HEK293 (cell line): ENCODE results near the gene KPNA4.

ENCODE experiments used
- CTCF ChIA-PET: fragments of 350-600 bp; formaldehyde crosslinking; extraction: SDS; loops from one replicate; lab custom pipeline; 2021; ENCODE audit warnings: antibody characterized with exemption; lab: Yijun Ruan, JAX
- POLR2A ChIA-PET: fragments of 300-600 bp; formaldehyde crosslinking; extraction: SDS; loops from one replicate; lab custom pipeline; 2020; ENCODE audit warnings: antibody characterized with exemption, inconsistent platforms; lab: Yijun Ruan, JAX
- H3K27ac ChIP-seq: fragments of 200-500 bp; sonication (Bioruptor generic); 2 replicates; pipeline ENCODE4 v1.5.1; 2014; ENCODE audit warnings: low read depth, low read length, control low read depth, inconsistent platforms; ENCODE audit errors: extremely low read depth
- H3K36me3 ChIP-seq, 2 experiments: fragments of 200-500 bp in 1 of 2; sonication (Bioruptor generic) in 1 of 2; 1 replicate in 1 of 2; 2 replicates in 1 of 2; pipeline ENCODE4 v1.5.1; 2014 to 2017; ENCODE audit warnings: inconsistent platforms in 2 of 2, low read length in 2 of 2; ENCODE audit not compliant: control insufficient read depth in 2 of 2, insufficient read depth in 1 of 2
- H3K4me1 ChIP-seq: fragments of 200-500 bp; sonication (Bioruptor generic); 2 replicates; pipeline ENCODE4 v1.5.1; 2014; ENCODE audit warnings: mild to moderate bottlenecking, low read length, inconsistent platforms; ENCODE audit not compliant: control insufficient read depth, insufficient read depth
- H3K4me3 ChIP-seq: 2 replicates; pipeline ENCODE4 v1.5.1; 2011; ENCODE audit warnings: low read depth, mild to moderate bottlenecking, control low read depth, low read length, moderate library complexity
- H3K9me3 ChIP-seq: fragments of 200-500 bp; sonication (Bioruptor generic); 2 replicates; pipeline ENCODE4 v1.5.1; 2014; ENCODE audit warnings: low read depth, low read length, inconsistent platforms; ENCODE audit not compliant: control insufficient read depth, insufficient read depth
- AEBP2 ChIP-seq: fragments of 450-650 bp; formaldehyde crosslinking; IDR thresholded peaks from 2 replicates; pipeline ENCODE4 v1.5.1; 2016; ENCODE audit warnings: missing biosample characterization, missing genetic modification characterization, borderline replicate concordance
- BCL11A ChIP-seq: fragments of 450-650 bp; formaldehyde crosslinking; IDR thresholded peaks from 2 replicates; pipeline ENCODE4 v1.5.1; 2016; ENCODE audit warnings: low read depth, missing biosample characterization, missing genetic modification characterization
- GFI1B ChIP-seq: fragments of 450-650 bp; formaldehyde crosslinking; IDR thresholded peaks from 2 replicates; pipeline ENCODE4 v1.5.1; 2016; ENCODE audit warnings: missing biosample characterization, missing genetic modification characterization
- GLIS2 ChIP-seq: fragments of 450-650 bp; formaldehyde crosslinking; IDR thresholded peaks from 2 replicates; pipeline ENCODE4 v1.5.1; 2016; ENCODE audit warnings: missing biosample characterization, missing genetic modification characterization
- KLF1 ChIP-seq: fragments of 450-650 bp; formaldehyde crosslinking; IDR thresholded peaks from 2 replicates; pipeline ENCODE4 v1.5.1; 2016; ENCODE audit warnings: missing biosample characterization, missing genetic modification characterization
- MZF1 ChIP-seq: fragments of 450-650 bp; formaldehyde crosslinking; IDR thresholded peaks from 2 replicates; pipeline ENCODE4 v1.5.1; 2017; ENCODE audit warnings: missing biosample characterization, missing genetic modification characterization, borderline replicate concordance
- PRDM1 ChIP-seq: fragments of 450-650 bp; formaldehyde crosslinking; IDR thresholded peaks from 2 replicates; pipeline ENCODE4; 2016; ENCODE audit warnings: missing biosample characterization, missing genetic modification characterization
- RBAK ChIP-seq: fragments of 450-650 bp; formaldehyde crosslinking; IDR thresholded peaks from 2 replicates; pipeline ENCODE4 v1.5.1; 2016; ENCODE audit warnings: missing biosample characterization, missing genetic modification characterization
- ZBTB21 ChIP-seq: fragments of 450-650 bp; formaldehyde crosslinking; IDR thresholded peaks from 2 replicates; pipeline ENCODE4 v1.5.1; 2017; ENCODE audit warnings: missing biosample characterization, missing genetic modification characterization
- ZBTB26 ChIP-seq: fragments of 450-650 bp; formaldehyde crosslinking; optimal IDR thresholded peaks from 2 replicates; pipeline ENCODE3; 2016; ENCODE audit warnings: missing biosample characterization, mild to moderate bottlenecking, missing genetic modification characterization
- ZBTB49 ChIP-seq: fragments of 450-650 bp; formaldehyde crosslinking; IDR thresholded peaks from 2 replicates; pipeline ENCODE4 v1.5.1; 2016; ENCODE audit warnings: missing biosample characterization, missing genetic modification characterization, low read depth
- ZEB2 ChIP-seq: fragments of 450-650 bp; formaldehyde crosslinking; IDR thresholded peaks from 2 replicates; pipeline ENCODE4 v1.5.1; 2016; ENCODE audit warnings: missing biosample characterization, missing genetic modification characterization
- ZFP37 ChIP-seq: fragments of 450-650 bp; formaldehyde crosslinking; IDR thresholded peaks from 2 replicates; pipeline ENCODE4 v1.5.1; 2016; ENCODE audit warnings: missing biosample characterization, missing genetic modification characterization
- ZNF114 ChIP-seq: fragments of 450-650 bp; formaldehyde crosslinking; IDR thresholded peaks from 2 replicates; pipeline ENCODE4 v1.5.0; 2017; ENCODE audit warnings: missing biosample characterization, missing genetic modification characterization
- ZNF133 ChIP-seq: fragments of 450-650 bp; formaldehyde crosslinking; IDR thresholded peaks from 2 replicates; pipeline ENCODE4 v1.5.1; 2016; ENCODE audit warnings: missing biosample characterization, missing genetic modification characterization
- ZNF155 ChIP-seq: fragments of 450-650 bp; formaldehyde crosslinking; IDR thresholded peaks from 2 replicates; pipeline ENCODE4 v1.5.1; 2016; ENCODE audit warnings: missing biosample characterization, missing genetic modification characterization
- ZNF324 ChIP-seq: fragments of 450-650 bp; formaldehyde crosslinking; IDR thresholded peaks from 2 replicates; pipeline ENCODE4 v1.5.1; 2016; ENCODE audit warnings: missing biosample characterization, missing genetic modification characterization
- ZNF335 ChIP-seq: fragments of 450-650 bp; formaldehyde crosslinking; conservative IDR thresholded peaks from 2 replicates; pipeline ENCODE4 v1.5.1; 2016; ENCODE audit warnings: missing biosample characterization, missing genetic modification characterization
- ZNF416 ChIP-seq: fragments of 450-650 bp; formaldehyde crosslinking; IDR thresholded peaks from 2 replicates; pipeline ENCODE4 v1.5.1; 2016; ENCODE audit warnings: missing biosample characterization, missing genetic modification characterization
- ZNF518A ChIP-seq: fragments of 450-650 bp; formaldehyde crosslinking; conservative IDR thresholded peaks from 2 replicates; pipeline ENCODE4 v1.5.1; 2016; ENCODE audit warnings: low read depth, missing biosample characterization, missing genetic modification characterization
- ZNF530 ChIP-seq: fragments of 450-650 bp; formaldehyde crosslinking; IDR thresholded peaks from 2 replicates; pipeline ENCODE4 v1.5.1; 2016; ENCODE audit warnings: low read depth, missing biosample characterization, missing genetic modification characterization
- ZNF544 ChIP-seq: fragments of 450-650 bp; formaldehyde crosslinking; IDR thresholded peaks from 2 replicates; pipeline ENCODE4 v1.5.0; 2017; ENCODE audit warnings: missing biosample characterization, missing genetic modification characterization
- ZNF560 ChIP-seq: fragments of 450-650 bp; formaldehyde crosslinking; IDR thresholded peaks from 2 replicates; pipeline ENCODE4 v1.5.1; 2017; ENCODE audit warnings: missing biosample characterization, missing genetic modification characterization, borderline replicate concordance
- ZNF596 ChIP-seq: fragments of 450-650 bp; IDR thresholded peaks from 2 replicates; pipeline ENCODE4 v1.5.0; 2018; ENCODE audit warnings: missing biosample characterization, mild to moderate bottlenecking, missing genetic modification characterization, moderate library complexity
- ZNF645 ChIP-seq: fragments of 450-650 bp; formaldehyde crosslinking; IDR thresholded peaks from 2 replicates; pipeline ENCODE4; 2016; ENCODE audit warnings: missing biosample characterization, missing genetic modification characterization

Gene KPNA4

GRCh38 chr3:160564949-160565441, 376 bp downstream of the KPNA4 start (continued):
- TF ChIP-seq ZNF518A (tag by site-specific recombination) (no peak), KLF1 (tag by site-specific recombination) (no peak), RBAK (tag by site-specific recombination) (no peak), MZF1 (tag by site-specific recombination) (no peak), AEBP2 (tag by site-specific recombination) (no peak)

GRCh38 chr3:160564258-160564911, 986 bp downstream of the KPNA4 start:
- Histone ChIP-seq H3K27ac (peak overlapping the region; percentile 75), H3K4me1 (peaks cover 5% of the 10 kb centered on the region; the same call in 1 of the 2 replicates), H3K4me3 (peak overlapping the region; percentile 76), H3K36me3 (peaks cover 0 to 17% of the 10 kb centered on the region in 2 experiments; a peak in 1 of 3 replicates), H3K9me3 (no peaks in the 10 kb centered on the region)
- POLR2A ChIA-PET: interaction anchor here (1.1 to 2.5 kb wide), 3 partner anchors 48 to 165 kb away, joined by 3 to 13 read pairs (median 4); partner anchors contain the start of genes SMC4 and TRIM59
- CTCF ChIA-PET: interaction anchor here (0.9 to 1.0 kb wide), 3 partner anchors 69 to 710 kb away, joined by 3 to 4 read pairs (median 3); no protein-coding TSS in a partner anchor
- TF ChIP-seq ZBTB21 (tag by site-specific recombination) (no peak), ZNF530 (no peak), ZFP37 (tag by site-specific recombination) (0 out of 2 replicates have a peak, but pooled peaks have one; percentile 21), ZNF155 (tag by site-specific recombination) (no peak), ZNF645 (tag by site-specific recombination) (no peak), ZEB2 (tag by site-specific recombination) (no peak), ZNF544 (tag by site-specific recombination) (no peak), PRDM1 (peak; percentile 52; the same call in 1 of the 2 replicates), ZBTB49 (tag by site-specific recombination) (no peak), GLIS2 (tag by site-specific recombination) (0 out of 2 replicates have a peak, but pooled peaks have one; percentile 14), ZNF416 (no peak), ZNF114 (no peak), ZNF560 (no peak), ZNF335 (tag by site-specific recombination) (peak; percentile 44), ZBTB26 (tag by site-specific recombination) (peak; percentile 29), GFI1B (tag by site-specific recombination) (no peak), ZNF596 (tag by site-specific recombination) (no peak), BCL11A (tag by site-specific recombination) (no peak), ZNF324 (no peak), ZNF133 (tag by site-specific recombination) (no peak)
